ENCODE results near the gene PTBP1. TPM values are rescaled to one million over a fixed set of nuclear protein-coding genes. Genes with fewer than 3 reads are reported as not detected.
"Not testable (repeated sequence)": the region's sequence is repeated elsewhere in the genome, so short reads cannot be mapped to it uniquely, and the experiment has no call there.

The PTBP1 gene
- total RNA-seq, 1 experiment from 2014 or later, result 425 TPM

- not testable (repeated sequence) for DNase-seq (ENCODE audit: low read depth)
Measured at GRCh38 chr19:853614-854220, 56.5 kb downstream of the PTBP1 start.

- DNase-seq (ENCODE audit: low read depth), result no peak
Measured at GRCh38 chr19:854549-854948, 57.3 kb downstream of the PTBP1 start.

- DNase-seq (ENCODE audit: low read depth), result no peak
Measured at GRCh38 chr19:855142-855541, 57.9 kb downstream of the PTBP1 start.

GRCh38 chr19:855566-856120 lies 58.4 kb downstream of the PTBP1 start:
- DNase-seq (ENCODE audit: low read depth), result no peak

- DNase-seq (ENCODE audit: low read depth), result no peak
Measured at GRCh38 chr19:858284-858683, 61.0 kb downstream of the PTBP1 start.

- no peak for DNase-seq (ENCODE audit: low read depth)
Measured at GRCh38 chr19:858868-859843, 61.9 kb downstream of the PTBP1 start, which contains the start of gene CFD. TSS of gene CFD (plus strand) at chr19:859664. CDS start at chr19:859690, 26 bp downstream.

- no peak for DNase-seq (ENCODE audit: low read depth)
Measured at GRCh38 chr19:861141-861755, 64.0 kb downstream of the PTBP1 start.

Other genes starting within 250 kb of the PTBP1 start
- 746 and 758 TPM in 2 replicates for gene BSG, start 224.9 kb upstream of the PTBP1 start, total RNA-seq (2014; rRNA removed)
- gene HCN2, start 207.6 kb upstream of the PTBP1 start, total RNA-seq (2014; rRNA removed), result 1.4 and 1.9 TPM in 2 replicates
- gene POLRMT, start 163.9 kb upstream of the PTBP1 start, total RNA-seq (2014; rRNA removed), result 42.4 and 44.4 TPM in 2 replicates
- not detected in 2 replicates for gene FGF22, start 157.6 kb upstream of the PTBP1 start, total RNA-seq (2014; rRNA removed)
- gene RNF126, start 134.2 kb upstream of the PTBP1 start, total RNA-seq (2014; rRNA removed), result 73.6 and 88.4 TPM in 2 replicates
- 125 and 217 TPM in 2 replicates for gene FSTL3, start 121.1 kb upstream of the PTBP1 start, total RNA-seq (2014; rRNA removed)
- gene PRSS57, start 102.0 kb upstream of the PTBP1 start, total RNA-seq (2014; rRNA removed), result not detected in 2 replicates
- gene PALM, start 88.5 kb upstream of the PTBP1 start, total RNA-seq (2014; rRNA removed), result 2.2 and 2.3 TPM in 2 replicates
- gene MISP, start 46.3 kb upstream of the PTBP1 start, total RNA-seq (2014; rRNA removed), result 0.46 and 0.58 TPM in 2 replicates
- 0.06 TPM in 1 of 2 replicates, not detected in the other for gene PLPPR3, start 24.5 kb downstream of the PTBP1 start, total RNA-seq (2014; rRNA removed)
- not detected in 2 replicates for gene AZU1, start 30.4 kb downstream of the PTBP1 start, total RNA-seq (2014; rRNA removed)
- not detected in 2 replicates for gene PRTN3, start 43.5 kb downstream of the PTBP1 start, total RNA-seq (2014; rRNA removed)
- gene ELANE, start 54.9 kb downstream of the PTBP1 start, total RNA-seq (2014; rRNA removed), result 0.11 TPM in 1 of 2 replicates, not detected in the other
- 0.38 TPM in 1 of 2 replicates, not detected in the other for gene CFD, start 62.2 kb downstream of the PTBP1 start, total RNA-seq (2014; rRNA removed)
- gene MED16, start 95.7 kb downstream of the PTBP1 start, total RNA-seq (2014; rRNA removed), result 36.3 and 38.7 TPM in 2 replicates
- not detected in 2 replicates for gene RNU6-9, start 96.0 kb downstream of the PTBP1 start, total RNA-seq (2014; rRNA removed)
- gene R3HDM4, start 115.8 kb downstream of the PTBP1 start, total RNA-seq (2014; rRNA removed), result 40.3 and 42.7 TPM in 2 replicates
- not detected in 2 replicates for gene KISS1R, start 119.9 kb downstream of the PTBP1 start, total RNA-seq (2014; rRNA removed)
- gene ARID3A, start 128.6 kb downstream of the PTBP1 start, total RNA-seq (2014; rRNA removed), result 3.1 and 3.4 TPM in 2 replicates
- 44.2 and 53.6 TPM in 2 replicates for gene WDR18, start 186.9 kb downstream of the PTBP1 start, total RNA-seq (2014; rRNA removed)
- 0.11 and 0.19 TPM in 2 replicates for gene GRIN3B, start 203.0 kb downstream of the PTBP1 start, total RNA-seq (2014; rRNA removed)
- 154 and 176 TPM in 2 replicates for gene TMEM259, start 223.7 kb downstream of the PTBP1 start, total RNA-seq (2014; rRNA removed)
- gene RNU6-2, start 224.1 kb downstream of the PTBP1 start, total RNA-seq (2014; rRNA removed), result not detected in 2 replicates
- 130 and 145 TPM in 2 replicates for gene CNN2, start 229.2 kb downstream of the PTBP1 start, total RNA-seq (2014; rRNA removed)
- gene ABCA7, start 242.7 kb downstream of the PTBP1 start, total RNA-seq (2014; rRNA removed), result 18.1 and 21.5 TPM in 2 replicates

Measured in LHCN-M2 (cell line).